ENCODE measurements around the gene LRRN3.

The LRRN3 gene

DNA sequence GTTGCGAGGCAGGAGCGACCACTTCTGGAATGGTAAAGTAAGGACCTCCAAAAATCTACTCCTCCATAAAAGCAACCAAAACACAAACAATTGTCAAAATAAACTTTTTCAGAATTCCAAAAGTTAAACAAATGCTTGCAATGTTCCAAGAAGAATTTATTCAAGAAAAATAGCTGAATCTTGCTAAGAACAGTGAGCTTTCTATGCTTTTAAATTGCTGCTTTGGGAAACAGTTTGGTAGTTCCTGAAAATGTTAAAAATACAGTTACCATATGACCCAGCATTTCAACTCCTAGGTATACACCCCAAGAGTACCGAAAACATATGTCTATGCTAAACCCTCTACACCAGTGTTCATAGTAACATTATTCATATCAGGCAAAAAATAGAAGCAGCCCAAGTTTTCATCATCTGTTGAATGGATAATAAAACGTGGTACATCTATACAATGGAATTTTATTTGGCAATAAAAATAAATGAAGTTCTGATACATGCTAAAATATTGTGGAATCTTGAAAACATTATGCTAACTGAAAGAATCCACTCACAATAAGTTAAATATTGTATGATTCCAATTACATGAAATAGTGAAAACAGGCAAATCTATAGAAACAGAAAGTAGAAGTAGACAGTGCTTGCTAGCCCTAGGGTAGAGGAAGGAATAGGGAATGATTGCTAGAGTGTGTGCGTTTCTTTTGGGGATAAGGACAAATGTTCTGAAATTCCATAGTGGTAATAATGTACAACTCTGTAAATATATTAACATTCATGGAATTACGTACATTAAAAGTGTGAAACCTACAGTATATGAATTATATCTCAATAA, 57.0 kb downstream of the LRRN3 start:
- H3K36me3 ChIP-seq (ENCODE audit: control insufficient read depth, insufficient read depth, low read length): no peaks in the 10 kb centered on the region
- H3K27me3 ChIP-seq (ENCODE audit: control insufficient read depth, insufficient read depth, low read length): no peaks in the 10 kb centered on the region
- no peak overlapping the region for H3K9ac ChIP-seq (ENCODE audit: low read length)
- H3K4me1 ChIP-seq (ENCODE audit: control insufficient read depth, insufficient read depth, low read length): no peaks in the 10 kb centered on the region
- no peak overlapping the region for H3K4me3 ChIP-seq (ENCODE audit: low read length)
- H3K9me3 ChIP-seq (ENCODE audit: control insufficient read depth, low read length): no peaks in the 10 kb centered on the region

DNA sequence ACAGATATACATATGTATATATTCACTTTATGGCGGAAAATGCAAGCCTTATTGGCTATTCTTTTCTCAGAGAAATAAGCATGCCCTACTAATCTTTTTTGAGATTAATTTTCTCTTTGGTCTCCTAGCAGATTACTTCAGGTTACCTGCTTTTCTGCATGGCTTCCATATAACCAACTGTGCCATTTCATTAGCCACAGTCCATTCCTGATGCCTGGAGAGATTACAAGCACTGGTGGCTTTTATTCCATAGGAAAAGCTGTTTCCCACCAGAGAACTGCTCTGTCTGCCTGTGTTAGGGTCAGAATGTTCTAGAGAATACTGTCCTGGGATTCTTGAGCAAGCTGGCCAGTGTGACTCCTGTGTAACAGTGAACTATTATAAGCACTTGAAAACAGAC, 59.8 kb downstream of the LRRN3 start:
- Histone ChIP-seq H3K4me3 (ENCODE audit: low read length) (no peak overlapping the region), H3K9me3 (ENCODE audit: control insufficient read depth, low read length) (no peaks in the 10 kb centered on the region), H3K27me3 (ENCODE audit: control insufficient read depth, insufficient read depth, low read length) (no peaks in the 10 kb centered on the region), H3K9ac (ENCODE audit: low read length) (no peak overlapping the region), H3K36me3 (ENCODE audit: control insufficient read depth, insufficient read depth, low read length) (no peaks in the 10 kb centered on the region), H3K4me1 (ENCODE audit: control insufficient read depth, insufficient read depth, low read length) (no peaks in the 10 kb centered on the region)

GRCh38 chr7:111159426-111159825, 68.5 kb downstream of the LRRN3 start:
- H3K27me3 ChIP-seq (ENCODE audit: control insufficient read depth, insufficient read depth, low read length): no peaks in the 10 kb centered on the region
- no peak overlapping the region for H3K4me3 ChIP-seq (ENCODE audit: low read length)
- no peaks in the 10 kb centered on the region for H3K36me3 ChIP-seq (ENCODE audit: control insufficient read depth, insufficient read depth, low read length)
- no peaks in the 10 kb centered on the region for H3K4me1 ChIP-seq (ENCODE audit: control insufficient read depth, insufficient read depth, low read length)
- H3K9ac ChIP-seq (ENCODE audit: low read length): no peak overlapping the region
- H3K9me3 ChIP-seq (ENCODE audit: control insufficient read depth, low read length): no peaks in the 10 kb centered on the region

GRCh38 chr7:111160297-111160696, 69.4 kb downstream of the LRRN3 start:
- Histone ChIP-seq H3K27me3 (ENCODE audit: control insufficient read depth, insufficient read depth, low read length) (no peaks in the 10 kb centered on the region), H3K4me1 (ENCODE audit: control insufficient read depth, insufficient read depth, low read length) (no peaks in the 10 kb centered on the region), H3K36me3 (ENCODE audit: control insufficient read depth, insufficient read depth, low read length) (no peaks in the 10 kb centered on the region), H3K4me3 (ENCODE audit: low read length) (no peak overlapping the region), H3K9me3 (ENCODE audit: control insufficient read depth, low read length) (no peaks in the 10 kb centered on the region), H3K9ac (ENCODE audit: low read length) (no peak overlapping the region)

DNA sequence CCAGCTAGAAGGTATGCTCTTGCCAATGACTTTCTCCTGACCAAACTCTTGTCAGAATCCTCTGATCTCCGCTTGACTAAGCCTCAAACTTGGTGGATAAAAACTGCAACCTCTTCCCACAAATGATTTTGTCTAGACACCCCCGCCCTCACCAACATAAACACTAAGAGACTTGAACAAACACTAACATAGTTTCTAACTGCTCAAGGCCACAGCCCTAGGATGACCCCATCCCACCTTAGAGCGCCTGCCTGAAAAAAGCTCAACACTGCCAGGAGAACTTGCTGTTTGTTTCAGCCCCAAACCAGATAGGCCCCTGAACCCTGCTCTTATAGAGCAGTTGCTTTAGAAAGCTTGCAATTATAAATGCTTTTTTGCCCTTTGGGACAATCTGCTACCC, 71.8 kb downstream of the LRRN3 start:
- H3K36me3 ChIP-seq (ENCODE audit: control insufficient read depth, insufficient read depth, low read length): no peaks in the 10 kb centered on the region
- no peak overlapping the region for H3K9ac ChIP-seq (ENCODE audit: low read length)
- no peaks in the 10 kb centered on the region for H3K27me3 ChIP-seq (ENCODE audit: control insufficient read depth, insufficient read depth, low read length)
- H3K4me1 ChIP-seq (ENCODE audit: control insufficient read depth, insufficient read depth, low read length): no peaks in the 10 kb centered on the region
- no peak overlapping the region for H3K4me3 ChIP-seq (ENCODE audit: low read length)
- no peaks in the 10 kb centered on the region for H3K9me3 ChIP-seq (ENCODE audit: control insufficient read depth, low read length)

DNA sequence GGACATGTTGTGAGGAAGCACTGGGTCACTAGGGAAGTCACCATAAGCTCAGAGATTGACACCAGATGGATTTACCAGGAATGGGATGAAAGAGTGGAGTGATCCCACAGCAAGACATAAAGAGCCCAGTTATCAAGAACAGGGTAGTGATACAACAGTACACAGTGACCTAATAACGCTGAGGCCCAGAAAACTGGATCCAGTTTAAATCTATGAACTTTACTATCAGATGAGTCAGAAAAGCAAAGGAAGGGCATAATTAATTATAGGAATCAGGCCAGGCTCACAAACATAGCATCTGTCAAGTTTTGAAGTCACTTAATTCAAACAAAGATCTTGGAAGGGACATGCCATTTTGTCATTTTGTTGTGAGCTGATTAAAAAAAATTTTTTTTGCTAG, 73.5 kb downstream of the LRRN3 start:
- H3K4me1 ChIP-seq (ENCODE audit: control insufficient read depth, insufficient read depth, low read length): no peaks in the 10 kb centered on the region
- H3K9me3 ChIP-seq (ENCODE audit: control insufficient read depth, low read length): no peaks in the 10 kb centered on the region
- H3K4me3 ChIP-seq (ENCODE audit: low read length): no peak overlapping the region
- H3K27me3 ChIP-seq (ENCODE audit: control insufficient read depth, insufficient read depth, low read length): no peaks in the 10 kb centered on the region
- H3K36me3 ChIP-seq (ENCODE audit: control insufficient read depth, insufficient read depth, low read length): no peaks in the 10 kb centered on the region
- H3K9ac ChIP-seq (ENCODE audit: low read length): no peak overlapping the region

GRCh38 chr7:111168182-111168581, 77.3 kb downstream of the LRRN3 start:
- H3K9me3 ChIP-seq (ENCODE audit: control insufficient read depth, low read length): no peaks in the 10 kb centered on the region
- no peaks in the 10 kb centered on the region for H3K4me1 ChIP-seq (ENCODE audit: control insufficient read depth, insufficient read depth, low read length)
- no peaks in the 10 kb centered on the region for H3K36me3 ChIP-seq (ENCODE audit: control insufficient read depth, insufficient read depth, low read length)
- H3K9ac ChIP-seq (ENCODE audit: low read length): no peak overlapping the region
- H3K27me3 ChIP-seq (ENCODE audit: control insufficient read depth, insufficient read depth, low read length): no peaks in the 10 kb centered on the region
- H3K4me3 ChIP-seq (ENCODE audit: low read length): no peak overlapping the region

GRCh38 chr7:111172564-111173257, 81.8 kb downstream of the LRRN3 start:
- Histone ChIP-seq H3K9me3 (ENCODE audit: control insufficient read depth, low read length) (no peaks in the 10 kb centered on the region), H3K9ac (ENCODE audit: low read length) (no peak overlapping the region), H3K4me1 (ENCODE audit: control insufficient read depth, insufficient read depth, low read length) (no peaks in the 10 kb centered on the region), H3K36me3 (ENCODE audit: control insufficient read depth, insufficient read depth, low read length) (no peaks in the 10 kb centered on the region), H3K4me3 (ENCODE audit: low read length) (no peak overlapping the region), H3K27me3 (ENCODE audit: control insufficient read depth, insufficient read depth, low read length) (no peaks in the 10 kb centered on the region)

- no peaks in the 10 kb centered on the region for H3K36me3 ChIP-seq (ENCODE audit: control insufficient read depth, insufficient read depth, low read length)
- no peaks in the 10 kb centered on the region for H3K9me3 ChIP-seq (ENCODE audit: control insufficient read depth, low read length)
- no peaks in the 10 kb centered on the region for H3K27me3 ChIP-seq (ENCODE audit: control insufficient read depth, insufficient read depth, low read length)
- no peaks in the 10 kb centered on the region for H3K4me1 ChIP-seq (ENCODE audit: control insufficient read depth, insufficient read depth, low read length)
- H3K4me3 ChIP-seq (ENCODE audit: low read length): no peak overlapping the region
- no peak overlapping the region for H3K9ac ChIP-seq (ENCODE audit: low read length)
Observed at GRCh38 chr7:111173528-111173927, 82.6 kb downstream of the LRRN3 start.

DNA sequence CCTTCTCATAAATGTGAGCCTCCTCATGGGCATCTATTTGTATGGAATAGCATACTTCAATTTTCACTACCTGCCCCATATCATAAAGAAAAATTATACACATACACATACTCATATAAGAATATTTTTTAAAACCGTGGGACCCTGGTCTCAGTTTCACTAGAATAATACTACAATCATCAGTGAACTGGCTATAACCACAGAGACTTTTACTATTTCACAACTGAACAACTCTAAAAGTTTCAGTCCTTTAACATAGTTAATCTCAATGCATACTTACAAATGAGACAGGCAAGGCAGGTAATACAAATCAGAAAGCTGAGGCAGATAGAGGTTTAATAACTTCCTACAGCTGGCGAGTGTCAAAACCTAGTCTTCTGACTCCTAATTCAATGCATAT, 83.1 kb downstream of the LRRN3 start:
- Histone ChIP-seq H3K36me3 (ENCODE audit: control insufficient read depth, insufficient read depth, low read length) (no peaks in the 10 kb centered on the region), H3K4me3 (ENCODE audit: low read length) (no peak overlapping the region), H3K27me3 (ENCODE audit: control insufficient read depth, insufficient read depth, low read length) (no peaks in the 10 kb centered on the region), H3K9ac (ENCODE audit: low read length) (no peak overlapping the region), H3K4me1 (ENCODE audit: control insufficient read depth, insufficient read depth, low read length) (no peaks in the 10 kb centered on the region), H3K9me3 (ENCODE audit: control insufficient read depth, low read length) (no peaks in the 10 kb centered on the region)

- no peaks in the 10 kb centered on the region for H3K4me1 ChIP-seq (ENCODE audit: control insufficient read depth, insufficient read depth, low read length)
- no peaks in the 10 kb centered on the region for H3K36me3 ChIP-seq (ENCODE audit: control insufficient read depth, insufficient read depth, low read length)
- H3K9ac ChIP-seq (ENCODE audit: low read length): no peak overlapping the region
- no peaks in the 10 kb centered on the region for H3K27me3 ChIP-seq (ENCODE audit: control insufficient read depth, insufficient read depth, low read length)
- no peaks in the 10 kb centered on the region for H3K9me3 ChIP-seq (ENCODE audit: control insufficient read depth, low read length)
- no peak overlapping the region for H3K4me3 ChIP-seq (ENCODE audit: low read length)
Observed at GRCh38 chr7:111174510-111174909, 83.6 kb downstream of the LRRN3 start.

All from mucosa of stomach (tissue), 1 donor.